Pons (tissue), 1 donor: Measurements from ENCODE around the gene ELAVL1.
"Not testable (repeated sequence)": the region's sequence is repeated elsewhere in the genome, so short reads cannot be mapped to it uniquely, and the experiment has no call there.

ENCODE experiments used
- DNase-seq: peaks from one replicate; pipeline ENCODE4 v3.0.0-alpha.2; 2016; ENCODE audit warnings: low spot score

ELAVL1 gene

GRCh38 chr19:7968008-7968795 is 37.2 kb downstream of the ELAVL1 start:
- no peak for DNase-seq

- no peak for DNase-seq
Observed at GRCh38 chr19:7965921-7966665, 39.3 kb downstream of the ELAVL1 start.

- no peak for DNase-seq
Observed at GRCh38 chr19:7965259-7965841, 40.1 kb downstream of the ELAVL1 start.

GRCh38 chr19:7963566-7963965 is 41.9 kb downstream of the ELAVL1 start:
- DNase-seq, result no peak

- no peak for DNase-seq
Observed at GRCh38 chr19:7962644-7963268, 42.7 kb downstream of the ELAVL1 start.

GRCh38 chr19:7961920-7962626 is 43.4 kb downstream of the ELAVL1 start:
- no peak for DNase-seq

GRCh38 chr19:7961082-7961481 is 44.4 kb downstream of the ELAVL1 start:
- not testable (repeated sequence) for DNase-seq

GRCh38 chr19:7959211-7959610 is 46.2 kb downstream of the ELAVL1 start:
- DNase-seq, result no peak

GRCh38 chr19:7955696-7956095 is 49.7 kb downstream of the ELAVL1 start:
- DNase-seq, result no peak

- DNase-seq, result no peak
Observed at GRCh38 chr19:7953576-7953975, 51.9 kb downstream of the ELAVL1 start.

GRCh38 chr19:7953060-7953459 is 52.4 kb downstream of the ELAVL1 start:
- no peak for DNase-seq

- DNase-seq, result no peak
Observed at GRCh38 chr19:7947939-7948338, 57.5 kb downstream of the ELAVL1 start.

- DNase-seq, result peak; percentile 97
Observed at GRCh38 chr19:7944177-7944761, 61.2 kb downstream of the ELAVL1 start.

- peak; percentile 100 for DNase-seq
Observed at GRCh38 chr19:7943444-7944176, 61.8 kb downstream of the ELAVL1 start, which contains the start of gene TIMM44. TIMM44 (minus strand) TSS chr19:7943666; CDS start chr19:7943651, 15 bp downstream.

- DNase-seq, result no peak
Observed at GRCh38 chr19:7942981-7943443, 62.4 kb downstream of the ELAVL1 start.

- DNase-seq, result no peak
Observed at GRCh38 chr19:7941895-7942596, 63.4 kb downstream of the ELAVL1 start.

- no peak for DNase-seq
Observed at GRCh38 chr19:7940841-7941240, 64.6 kb downstream of the ELAVL1 start.

GRCh38 chr19:7934766-7935165 is 70.7 kb downstream of the ELAVL1 start:
- DNase-seq, result no peak

GRCh38 chr19:7933828-7934725 is 71.4 kb downstream of the ELAVL1 start:
- no peak for DNase-seq
